ENCODE measurements around the gene HIVEP2. TPM values are rescaled to one million over a fixed set of nuclear protein-coding genes. Genes with fewer than 3 reads are reported as not detected.
A peak's percentile ranks its signal among the peaks of the same experiment; 100 is the strongest.

Gene HIVEP2
- total RNA-seq, 1 experiment from 2014 or later, result 8.2 TPM

DNA sequence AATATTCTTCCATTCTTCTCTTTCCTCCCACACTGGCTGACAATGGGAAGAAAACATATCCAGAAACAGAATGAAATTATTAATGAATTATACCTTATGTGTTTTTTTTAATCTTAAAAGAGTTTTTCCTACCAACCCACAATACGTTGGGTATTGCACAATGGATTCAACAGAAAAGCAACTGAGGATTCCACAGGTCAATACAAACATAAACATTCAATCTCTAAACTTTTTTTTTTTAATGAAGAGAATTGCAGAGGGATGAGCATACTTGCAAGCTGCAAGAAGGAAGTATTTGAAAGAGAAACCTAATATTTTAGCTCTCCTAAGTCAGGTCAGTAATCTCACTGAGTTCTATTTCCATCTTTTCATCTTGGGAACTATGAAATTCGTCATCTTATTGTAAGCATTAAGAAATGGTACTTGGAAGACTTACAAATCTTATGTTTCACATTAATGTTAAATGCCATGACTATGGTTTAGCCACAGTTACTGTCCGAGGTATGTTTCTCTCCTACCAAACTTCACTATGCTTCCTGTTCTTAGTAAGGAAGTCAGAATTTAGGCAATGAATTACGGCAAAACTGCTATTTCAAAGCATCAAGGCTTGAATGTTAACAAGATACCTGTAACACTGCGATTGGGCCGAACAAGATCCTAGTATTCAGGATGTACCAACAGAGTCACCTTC, 100.8 kb downstream of the HIVEP2 start:
- DNase-seq (ENCODE audit: low read depth), result no peak

- no peak for DNase-seq (ENCODE audit: low read depth)
These were observed 101.6 kb downstream of the HIVEP2 start for GRCh38 chr6:142843361-142843760.

- DNase-seq (ENCODE audit: low read depth), result peak; percentile 73
These were observed 102.3 kb downstream of the HIVEP2 start for GRCh38 chr6:142842418-142843261.

GRCh38 chr6:142841915-142842314, 103.1 kb downstream of the HIVEP2 start:
- DNase-seq (ENCODE audit: low read depth), result no peak

- DNase-seq (ENCODE audit: low read depth), result no peak
These were observed 105.3 kb downstream of the HIVEP2 start for GRCh38 chr6:142839686-142840040.

DNA sequence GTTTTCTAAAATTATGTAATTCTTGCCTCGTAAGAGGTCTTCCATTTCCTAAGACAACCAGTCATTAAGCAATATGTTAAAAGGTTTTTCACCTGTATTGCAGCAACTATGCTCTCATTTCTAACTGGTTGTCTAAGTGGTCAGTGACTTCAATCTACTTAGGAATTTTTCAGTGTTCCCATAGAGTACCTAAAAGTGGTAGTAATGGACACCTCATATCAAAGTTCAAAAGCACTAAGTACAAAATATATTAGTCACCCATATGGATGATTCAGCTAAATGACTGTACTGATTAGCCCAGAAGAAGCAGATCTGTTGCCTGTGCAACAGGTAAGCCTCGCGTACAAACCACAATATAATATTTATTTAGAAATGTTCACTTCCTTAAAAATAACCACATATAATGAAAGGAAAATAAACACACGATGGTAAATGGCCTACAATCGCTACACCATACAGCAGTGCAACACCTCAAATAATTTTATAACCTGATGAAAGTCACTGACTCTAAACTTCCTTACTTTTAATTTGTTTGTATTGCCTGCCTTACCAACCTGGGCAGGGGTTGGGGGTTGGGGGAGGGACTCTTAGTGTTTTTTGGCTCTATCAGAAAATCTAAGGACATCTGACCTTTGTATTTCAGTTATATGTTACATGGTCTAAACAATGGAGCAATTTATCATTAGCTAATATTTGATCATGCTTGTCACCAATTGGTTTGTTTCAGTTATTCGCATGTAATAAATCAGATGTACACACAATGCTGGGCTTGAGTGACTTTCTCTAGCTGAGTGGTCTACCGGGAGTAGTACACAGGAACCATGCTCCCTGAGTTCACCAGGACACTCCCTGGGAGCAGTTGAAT, 105.9 kb downstream of the HIVEP2 start:
- DNase-seq (ENCODE audit: low read depth), result peak; percentile 54

DNA sequence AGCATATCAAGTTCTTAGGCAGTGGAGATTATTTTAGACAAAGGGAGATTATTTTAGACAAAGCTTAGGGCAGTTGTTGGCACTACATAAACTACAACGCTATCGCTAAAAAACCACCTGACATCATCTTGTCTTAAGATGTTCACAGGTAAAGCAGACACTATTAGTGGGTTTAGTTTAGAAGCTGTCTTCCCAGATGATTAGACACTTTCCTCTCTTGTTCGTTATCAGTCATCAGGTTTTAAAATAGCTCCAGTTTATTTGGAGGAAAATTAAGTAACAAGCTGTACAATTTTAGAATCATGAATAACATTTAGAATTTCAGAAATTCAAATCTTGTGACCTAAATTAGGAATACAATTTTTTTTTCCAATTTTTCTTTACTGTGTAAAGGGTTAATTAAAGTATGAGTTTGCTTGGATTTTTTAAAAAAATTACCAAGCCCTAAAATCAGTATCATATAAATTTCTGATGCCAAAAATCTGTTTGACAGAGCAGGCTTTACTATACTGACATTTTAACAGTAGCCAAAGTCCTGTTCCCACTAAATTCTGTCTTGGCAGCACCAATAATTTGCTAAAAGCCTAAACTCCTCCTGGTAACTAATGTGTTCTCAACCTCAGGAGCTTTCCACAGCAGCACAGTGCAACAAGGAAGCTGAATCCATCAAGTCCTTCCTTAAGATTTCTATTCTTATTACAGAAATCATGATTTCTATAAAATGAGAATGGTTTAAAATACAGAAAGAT, 109.0 kb downstream of the HIVEP2 start:
- DNase-seq (ENCODE audit: low read depth), result no peak

DNA sequence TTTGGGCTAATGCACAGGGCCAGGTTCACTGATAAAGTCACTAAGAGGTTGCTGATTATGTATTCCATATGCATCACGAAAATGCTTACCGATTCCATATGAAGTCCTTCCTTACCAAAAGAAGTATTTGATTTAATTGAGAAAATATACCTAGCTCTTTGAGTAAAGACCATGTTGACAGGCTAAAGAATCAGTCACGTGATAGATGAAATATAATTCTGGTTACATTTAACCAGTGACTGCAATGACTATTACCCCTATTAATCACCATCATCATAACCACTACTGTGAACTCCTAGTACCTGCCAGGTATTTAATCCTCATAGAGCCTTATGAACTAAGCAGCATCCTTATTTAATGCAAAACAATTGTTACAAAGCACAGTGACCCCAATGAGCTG, 110.1 kb downstream of the HIVEP2 start:
- no peak for DNase-seq (ENCODE audit: low read depth)

DNA sequence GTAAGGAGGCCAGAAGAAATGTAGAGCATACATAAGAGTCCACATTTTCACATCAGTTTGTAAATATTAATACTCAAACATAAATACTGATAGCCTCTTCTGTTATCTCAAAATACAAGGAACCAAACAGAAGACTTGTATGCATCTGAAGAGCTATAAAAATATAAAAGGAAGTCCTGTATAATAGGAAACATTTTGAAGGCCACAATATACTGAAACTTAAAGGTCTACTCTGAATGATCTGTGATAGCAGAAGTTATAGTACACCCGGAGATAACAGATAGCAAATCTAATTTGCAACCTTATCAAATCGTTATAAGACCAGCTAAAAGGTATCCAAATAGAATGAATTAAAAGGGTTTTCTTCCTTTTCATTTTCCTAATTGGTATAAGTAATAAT, 111.2 kb downstream of the HIVEP2 start:
- DNase-seq (ENCODE audit: low read depth), result no peak

DNA sequence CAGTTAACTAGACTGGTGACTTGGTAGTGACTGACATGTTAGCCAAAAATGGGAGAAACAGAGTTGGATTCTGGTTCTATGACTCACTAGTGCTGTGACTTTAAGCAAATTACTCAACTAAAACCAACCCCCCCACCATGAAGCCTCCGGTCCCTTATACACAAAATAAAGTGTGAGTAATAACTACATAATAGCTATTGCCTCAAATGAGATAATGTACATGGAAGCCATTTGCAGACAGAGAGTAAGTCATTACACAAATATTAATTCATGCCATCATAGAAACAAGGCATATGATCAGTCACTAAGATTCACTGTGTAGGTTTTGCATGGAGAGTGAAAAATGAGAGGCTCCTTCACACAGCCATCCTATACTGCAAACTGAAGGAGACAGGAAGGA, 111.9 kb downstream of the HIVEP2 start:
- peak; percentile 88 for DNase-seq (ENCODE audit: low read depth)

DNA sequence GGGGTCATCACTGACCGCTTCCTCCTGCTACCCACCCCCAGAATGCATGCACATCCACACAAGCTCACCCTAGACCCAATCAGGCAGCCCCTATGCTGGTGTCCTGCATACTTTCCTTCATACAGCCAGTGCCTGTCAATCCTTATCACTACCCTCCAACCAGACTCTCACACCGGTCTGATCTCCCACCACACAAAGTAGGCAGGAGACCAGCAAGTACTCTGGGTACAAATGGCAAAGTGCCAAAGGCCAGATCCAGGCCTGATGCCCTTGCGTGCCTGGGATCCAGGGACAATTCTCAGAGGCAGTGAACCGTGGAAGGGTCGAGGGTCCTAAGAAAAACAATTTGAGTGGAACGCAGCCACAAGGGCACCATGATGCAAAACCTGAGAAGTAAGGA, 114.2 kb downstream of the HIVEP2 start:
- DNase-seq (ENCODE audit: low read depth), result no peak

- DNase-seq (ENCODE audit: low read depth), result no peak
These were observed 114.8 kb downstream of the HIVEP2 start for GRCh38 chr6:142830116-142830710.

- no peak for DNase-seq (ENCODE audit: low read depth)
These were observed 115.4 kb downstream of the HIVEP2 start for GRCh38 chr6:142829556-142829955.

- no peak for DNase-seq (ENCODE audit: low read depth)
These were observed 117.0 kb downstream of the HIVEP2 start for GRCh38 chr6:142827991-142828390.

DNA sequence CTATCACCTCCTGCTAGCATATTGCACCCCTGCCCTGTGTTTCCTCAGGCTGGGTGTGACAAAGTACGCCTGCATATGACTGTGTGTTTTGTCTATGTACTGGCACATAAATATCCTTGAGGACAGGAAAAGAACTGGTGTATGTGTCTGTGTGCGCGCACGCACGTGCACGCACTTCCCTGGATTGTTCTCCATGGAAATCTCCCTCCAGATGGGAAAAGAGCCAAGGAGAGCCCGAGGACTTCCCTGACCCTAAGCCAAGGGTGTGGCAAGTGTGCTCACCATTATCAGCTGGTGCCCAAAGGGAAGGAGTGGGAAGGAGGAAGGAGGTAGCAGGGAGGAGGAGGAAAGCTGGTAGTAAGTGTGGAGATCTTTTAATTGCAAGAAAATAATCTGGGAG, 117.6 kb downstream of the HIVEP2 start:
- DNase-seq (ENCODE audit: low read depth), result no peak

DNA sequence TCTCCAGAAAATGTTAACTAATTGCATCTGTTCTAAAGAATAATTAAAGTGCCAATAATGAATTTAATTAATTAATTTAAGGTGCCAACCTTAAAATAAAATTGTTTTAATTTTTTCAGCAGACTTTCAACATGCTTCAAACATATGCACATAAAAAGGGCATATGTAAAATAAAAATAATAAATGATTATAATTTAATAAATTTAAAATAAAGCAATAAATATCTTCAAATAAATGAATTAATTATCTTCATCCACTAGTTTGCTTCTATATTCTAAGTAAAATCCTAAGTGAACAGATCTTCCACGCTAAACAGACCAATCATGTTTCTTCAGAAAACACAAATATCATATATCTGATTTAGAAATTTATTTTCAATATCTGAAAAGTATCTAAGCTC, 119.2 kb downstream of the HIVEP2 start:
- DNase-seq (ENCODE audit: low read depth), result no peak

DNA sequence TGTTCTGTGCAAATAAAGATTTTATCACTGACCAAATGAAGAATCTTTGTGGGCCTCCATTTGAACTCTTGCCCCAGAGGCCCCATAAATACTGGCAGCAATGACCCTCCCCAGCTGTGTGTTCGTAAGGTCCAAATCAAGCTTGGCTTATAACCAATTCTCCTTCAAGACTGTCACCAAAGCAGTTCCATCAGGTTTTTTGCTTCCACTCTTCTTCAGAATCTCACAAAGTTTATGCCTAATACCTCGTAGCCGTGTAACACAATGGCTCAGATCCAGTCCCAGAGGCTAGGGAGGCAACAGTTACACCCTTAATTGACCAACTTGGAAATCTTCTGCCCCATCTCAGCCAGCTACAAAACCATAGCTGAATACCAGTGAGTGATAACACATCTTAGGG, 120.5 kb downstream of the HIVEP2 start:
- DNase-seq (ENCODE audit: low read depth), result no peak

- DNase-seq (ENCODE audit: low read depth), result no peak
These were observed 121.6 kb downstream of the HIVEP2 start for GRCh38 chr6:142823256-142823902.

- peak; percentile 44 for DNase-seq (ENCODE audit: low read depth)
These were observed 122.1 kb downstream of the HIVEP2 start for GRCh38 chr6:142822842-142823241.

DNA sequence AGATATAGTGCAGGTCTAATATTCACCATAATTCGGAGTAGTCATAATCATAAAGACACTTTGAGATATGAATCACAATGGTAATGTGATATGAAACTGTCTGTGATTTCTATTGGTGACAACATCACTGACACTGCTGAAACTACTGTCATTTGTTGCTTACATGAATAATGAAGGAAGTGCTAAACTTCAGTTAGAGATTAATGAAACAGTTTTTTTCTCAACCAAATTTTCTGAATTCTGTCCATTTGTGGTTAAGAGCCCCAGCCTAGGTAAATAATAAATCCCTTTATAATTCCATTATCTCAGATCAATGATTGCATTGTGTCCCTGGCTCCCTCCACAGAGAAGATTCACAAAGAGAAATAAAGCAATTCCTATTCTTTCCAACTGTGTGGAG, 122.6 kb downstream of the HIVEP2 start:
- no peak for DNase-seq (ENCODE audit: low read depth)

GRCh38 chr6:142821860-142822259, 123.1 kb downstream of the HIVEP2 start:
- DNase-seq (ENCODE audit: low read depth), result no peak

Measured in Daoy (cell line).